ENCODE measurements around the gene SLC7A10. TPM values are rescaled to one million over a fixed set of nuclear protein-coding genes. Genes with fewer than 3 reads are reported as not detected.

SLC7A10 gene
- polyA plus RNA-seq, 1 donor (not counting 4 experiments of a cell fraction or from before 2014, with no cell fraction given): not detected

GRCh38 chr19:33207903-33208302, 17.7 kb downstream of the SLC7A10 start:
- Histone ChIP-seq H3K4me2 (ENCODE audit: control insufficient read depth, extremely low read depth, insufficient read depth, low read depth, low read length) (no peak overlapping the region), H3K4me1 (ENCODE audit: control insufficient read depth, extremely low read depth, insufficient read depth, low read length) (no peaks in the 10 kb centered on the region), H3K9me3 (ENCODE audit: control insufficient read depth, low read depth, low read length) (no peaks in the 10 kb centered on the region), H2AFZ (ENCODE audit: control insufficient read depth, low read length) (no peak overlapping the region), H3K9me1 (ENCODE audit: control insufficient read depth, extremely low read depth, insufficient read depth, low read length) (no peaks in the 10 kb centered on the region), H3K9ac (ENCODE audit: control insufficient read depth, extremely low read depth, insufficient read depth, low read length) (no peak overlapping the region), H3K36me3 (ENCODE audit: control insufficient read depth in 2 of 2, extremely low read depth in 1 of 2, insufficient read depth in 2 of 2, low read length in 2 of 2) (peaks cover 0 to 6% of the 10 kb centered on the region in 2 experiments), H3K27ac (ENCODE audit: control insufficient read depth, insufficient read depth, low read length) (no peak overlapping the region), H3K79me2 (ENCODE audit: control insufficient read depth, insufficient read depth, low read length) (no peaks in the 10 kb centered on the region), H3K4me3 (ENCODE audit: control insufficient read depth in 2 of 3, extremely low read depth in 1 of 3, insufficient read depth in 2 of 3, low read depth in 1 of 3, low read length in 3 of 3) (no peak overlapping the region), H4K20me1 (ENCODE audit: control insufficient read depth, extremely low read depth, insufficient read depth, low read length) (no peaks in the 10 kb centered on the region), H3K27me3 (ENCODE audit: control insufficient read depth, extremely low read depth, insufficient read depth, low read length) (no peaks in the 10 kb centered on the region)
- DNase-seq (ENCODE audit: low read depth, low spot score): no peak
- dilution Hi-C loops (cut with MboI; ENCODE audit: extremely low pct_ligation_motif_present, low sequenced_read_pairs): no loop called here
- no peak for FAIRE-seq
- TF ChIP-seq CTCF (optimal IDR thresholded peaks at IDR 0.05 in 1 of 3, IDR thresholded peaks at IDR 0.05 in 1 of 3, conservative IDR thresholded peaks at IDR 0.05 in 1 of 3; ENCODE audit: extremely low read depth in 1 of 3, insufficient read depth in 2 of 3, low read length in 3 of 3) (no peak), EZH2 (IDR thresholded peaks at IDR 0.05; ENCODE audit: low read length) (no peak)

- dilution Hi-C loops (cut with MboI; ENCODE audit: extremely low pct_ligation_motif_present, low sequenced_read_pairs): no loop called here
- Histone ChIP-seq H3K4me3 (ENCODE audit: control insufficient read depth in 2 of 3, extremely low read depth in 1 of 3, insufficient read depth in 2 of 3, low read depth in 1 of 3, low read length in 3 of 3) (no peak overlapping the region), H2AFZ (ENCODE audit: control insufficient read depth, low read length) (no peak overlapping the region), H3K4me2 (ENCODE audit: control insufficient read depth, extremely low read depth, insufficient read depth, low read depth, low read length) (no peak overlapping the region), H3K4me1 (ENCODE audit: control insufficient read depth, extremely low read depth, insufficient read depth, low read length) (no peaks in the 10 kb centered on the region), H3K27me3 (ENCODE audit: control insufficient read depth, extremely low read depth, insufficient read depth, low read length) (no peaks in the 10 kb centered on the region), H3K36me3 (ENCODE audit: control insufficient read depth in 2 of 2, extremely low read depth in 1 of 2, insufficient read depth in 2 of 2, low read length in 2 of 2) (peaks cover 0 to 7% of the 10 kb centered on the region in 2 experiments), H3K9me3 (ENCODE audit: control insufficient read depth, low read depth, low read length) (no peaks in the 10 kb centered on the region), H4K20me1 (ENCODE audit: control insufficient read depth, extremely low read depth, insufficient read depth, low read length) (peaks cover 3% of the 10 kb centered on the region), H3K27ac (ENCODE audit: control insufficient read depth, insufficient read depth, low read length) (no peak overlapping the region), H3K79me2 (ENCODE audit: control insufficient read depth, insufficient read depth, low read length) (no peaks in the 10 kb centered on the region), H3K9ac (ENCODE audit: control insufficient read depth, extremely low read depth, insufficient read depth, low read length) (no peak overlapping the region), H3K9me1 (ENCODE audit: control insufficient read depth, extremely low read depth, insufficient read depth, low read length) (no peaks in the 10 kb centered on the region)
- FAIRE-seq (no peak), DNase-seq (ENCODE audit: low read depth, low spot score) (no peak)
- TF ChIP-seq CTCF (optimal IDR thresholded peaks at IDR 0.05 in 1 of 3, IDR thresholded peaks at IDR 0.05 in 1 of 3, conservative IDR thresholded peaks at IDR 0.05 in 1 of 3; ENCODE audit: extremely low read depth in 1 of 3, insufficient read depth in 2 of 3, low read length in 3 of 3): no peak
- TF ChIP-seq EZH2 (IDR thresholded peaks at IDR 0.05; ENCODE audit: low read length): no peak
Observed at GRCh38 chr19:33207040-33207620, 18.5 kb downstream of the SLC7A10 start.

Measured in keratinocyte (primary cell).